ENCODE measurements around the gene ASS1. TPM values are rescaled to one million over a fixed set of nuclear protein-coding genes. Genes with fewer than 3 reads are reported as not detected.

ASS1 gene
- total and polyA plus RNA-seq, 5 donors from 2014 or later: not detected

- DNase-seq (no peak), ATAC-seq (ENCODE audit: low read depth in 2 of 2) (no peak)
- no peaks in the 10 kb centered on the region for H3K36me3 Mint-ChIP-seq
- no peak overlapping the region for H3K4me3 Mint-ChIP-seq
- H3K36me3 ChIP-seq (ENCODE audit: control insufficient read depth, insufficient read depth, low read length): no peaks in the 10 kb centered on the region
- no peak overlapping the region for H3K27ac ChIP-seq (ENCODE audit: insufficient read depth, low read length, poor library complexity, severe bottlenecking)
- H3K9me3 Mint-ChIP-seq: peaks cover 0 to 6% (median 2%) of the 10 kb centered on the region in 7 donors
- H3K27me3 ChIP-seq (ENCODE audit: control insufficient read depth, insufficient read depth, low read length): no peaks in the 10 kb centered on the region
- no peak overlapping the region for H3K27ac Mint-ChIP-seq
- peaks cover 3 to 6% of the 10 kb centered on the region in 2 experiments for H3K9me3 ChIP-seq (ENCODE audit: control insufficient read depth in 2 of 2, low read length in 2 of 2)
- H3K4me1 Mint-ChIP-seq: no peaks in the 10 kb centered on the region
- H3K4me3 ChIP-seq (ENCODE audit: low read depth, low read length): no peak overlapping the region
- no peaks in the 10 kb centered on the region for H3K4me1 ChIP-seq (ENCODE audit: control insufficient read depth, insufficient read depth, low read length, poor library complexity, severe bottlenecking)
- H3K27me3 Mint-ChIP-seq: peaks cover 8% of the 10 kb centered on the region
Observed at GRCh38 chr9:130548103-130548502, 103.3 kb downstream of the ASS1 start.

- ATAC-seq (ENCODE audit: low read depth in 2 of 2): no peak
- H3K27me3 Mint-ChIP-seq: peaks cover 5% of the 10 kb centered on the region
- H3K4me1 Mint-ChIP-seq: no peaks in the 10 kb centered on the region
- peaks cover 0 to 6% (median 2%) of the 10 kb centered on the region in 7 donors for H3K9me3 Mint-ChIP-seq
- peaks cover 3 to 6% of the 10 kb centered on the region in 2 experiments for H3K9me3 ChIP-seq (ENCODE audit: control insufficient read depth in 2 of 2, low read length in 2 of 2)
- no peak overlapping the region for H3K27ac ChIP-seq (ENCODE audit: insufficient read depth, low read length, poor library complexity, severe bottlenecking)
- DNase-seq: peak in 1 of 3 donors; percentile 6
- no peaks in the 10 kb centered on the region for H3K4me1 ChIP-seq (ENCODE audit: control insufficient read depth, insufficient read depth, low read length, poor library complexity, severe bottlenecking)
- H3K4me3 ChIP-seq (ENCODE audit: low read depth, low read length): no peak overlapping the region
- H3K4me3 Mint-ChIP-seq: no peak overlapping the region
- no peaks in the 10 kb centered on the region for H3K36me3 ChIP-seq (ENCODE audit: control insufficient read depth, insufficient read depth, low read length)
- no peaks in the 10 kb centered on the region for H3K27me3 ChIP-seq (ENCODE audit: control insufficient read depth, insufficient read depth, low read length)
- no peaks in the 10 kb centered on the region for H3K36me3 Mint-ChIP-seq
- no peak overlapping the region for H3K27ac Mint-ChIP-seq
Observed at GRCh38 chr9:130549093-130549735, 104.5 kb downstream of the ASS1 start.

Other genes starting within 250 kb of the ASS1 start
- gene HMCN2, start 179.2 kb upstream of the ASS1 start, total RNA-seq: not detected
- gene HMCN2, start 179.2 kb upstream of the ASS1 start, polyA plus RNA-seq: not detected
- 34.2 TPM for gene FUBP3, start 134.6 kb downstream of the ASS1 start, total RNA-seq
- gene FUBP3, start 134.6 kb downstream of the ASS1 start, polyA plus RNA-seq: 10 to 100 TPM; 20.0 to 26.7 (median 23.2) TPM
- not detected for gene PRDM12, start 219.6 kb downstream of the ASS1 start, total RNA-seq
- under 1 TPM in 1 of 4 donors, not detected in 3; 0.10 TPM for gene PRDM12, start 219.6 kb downstream of the ASS1 start, polyA plus RNA-seq
- gene EXOSC2, start 248.8 kb downstream of the ASS1 start, total RNA-seq: 47.1 TPM
- 10 to 100 TPM; 24.1 to 30.0 (median 28.5) TPM for gene EXOSC2, start 248.8 kb downstream of the ASS1 start, polyA plus RNA-seq